Hematopoietic multipotent progenitor cell treated with erythropoietin and hydrocortisone succinate and interleukin-3 and kit ligand, for 8 days (in vitro differentiated cells): ENCODE measurements around the gene FST.

Experiments
- DNase-seq: peaks from one replicate; pipeline ENCODE4 v3.0.0-alpha.2; 2015

FST gene, protein sequence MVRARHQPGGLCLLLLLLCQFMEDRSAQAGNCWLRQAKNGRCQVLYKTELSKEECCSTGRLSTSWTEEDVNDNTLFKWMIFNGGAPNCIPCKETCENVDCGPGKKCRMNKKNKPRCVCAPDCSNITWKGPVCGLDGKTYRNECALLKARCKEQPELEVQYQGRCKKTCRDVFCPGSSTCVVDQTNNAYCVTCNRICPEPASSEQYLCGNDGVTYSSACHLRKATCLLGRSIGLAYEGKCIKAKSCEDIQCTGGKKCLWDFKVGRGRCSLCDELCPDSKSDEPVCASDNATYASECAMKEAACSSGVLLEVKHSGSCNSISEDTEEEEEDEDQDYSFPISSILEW

DNA sequence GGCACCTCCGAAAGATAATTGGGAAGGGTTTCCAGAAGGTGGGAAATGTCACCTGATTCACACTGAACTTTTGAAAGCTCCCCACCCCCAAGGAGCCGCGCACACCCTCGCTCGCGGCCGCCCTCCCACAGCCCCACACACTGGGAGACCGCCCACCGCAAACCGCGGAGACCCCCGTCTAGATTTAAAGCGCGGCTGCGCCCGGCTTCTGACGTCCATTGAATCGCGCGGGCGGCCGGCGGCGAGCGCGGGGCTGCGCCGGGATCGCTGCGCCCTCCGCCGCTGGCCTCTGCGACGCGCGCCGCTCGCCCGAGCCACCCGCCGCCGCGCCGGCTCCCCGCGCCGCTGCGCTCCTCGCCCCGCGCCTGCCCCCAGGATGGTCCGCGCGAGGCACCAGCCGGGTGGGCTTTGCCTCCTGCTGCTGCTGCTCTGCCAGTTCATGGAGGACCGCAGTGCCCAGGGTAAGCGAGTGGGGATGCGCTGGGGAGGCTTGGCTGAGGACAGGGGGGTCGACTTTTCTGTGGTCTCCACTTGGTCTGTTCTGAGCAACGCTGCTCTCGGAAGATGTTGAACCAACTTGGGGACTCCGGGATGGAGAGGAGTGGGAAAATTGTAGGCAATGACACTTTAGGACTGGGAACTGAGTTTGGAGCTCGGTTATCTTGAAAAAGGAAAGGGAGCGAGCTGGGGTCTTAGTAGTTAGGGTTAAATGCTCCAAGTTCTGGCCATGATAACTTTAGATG, at the start of gene FST:
Gene FST, plus strand, starts transcription at position 214 of the 743 bp plus-strand sequence. Its CDS starts 163 bp downstream, at position 377.
- DNase-seq, result no peak

DNA sequence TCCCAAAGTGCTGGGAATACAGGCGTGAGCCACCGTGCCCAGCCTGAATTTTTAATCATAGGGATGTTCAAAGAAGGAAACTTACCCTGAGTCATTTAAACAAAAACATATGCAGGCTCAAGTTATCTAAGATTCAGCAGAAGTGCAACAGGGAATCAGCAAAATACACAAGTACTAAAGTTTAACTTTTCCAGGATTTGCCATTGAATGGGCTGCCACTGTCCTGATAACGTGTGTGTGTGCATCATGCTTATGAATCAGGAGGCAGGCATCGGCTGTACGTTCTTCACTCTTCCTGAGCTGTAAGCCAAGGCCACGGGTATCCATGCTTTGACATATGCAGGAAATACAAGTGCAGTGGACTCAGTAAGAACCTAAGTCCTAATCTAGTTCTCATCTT, 48.8 kb upstream of the FST start:
- DNase-seq, result no peak

- DNase-seq, result no peak
Measured at GRCh38 chr5:53433026-53433425, 47.4 kb upstream of the FST start.

- DNase-seq, result no peak
Measured at GRCh38 chr5:53434541-53434940, 45.9 kb upstream of the FST start.

GRCh38 chr5:53436480-53437191, 43.8 kb upstream of the FST start:
- no peak for DNase-seq

- no peak for DNase-seq
Measured at GRCh38 chr5:53438079-53438478, 42.4 kb upstream of the FST start.

DNA sequence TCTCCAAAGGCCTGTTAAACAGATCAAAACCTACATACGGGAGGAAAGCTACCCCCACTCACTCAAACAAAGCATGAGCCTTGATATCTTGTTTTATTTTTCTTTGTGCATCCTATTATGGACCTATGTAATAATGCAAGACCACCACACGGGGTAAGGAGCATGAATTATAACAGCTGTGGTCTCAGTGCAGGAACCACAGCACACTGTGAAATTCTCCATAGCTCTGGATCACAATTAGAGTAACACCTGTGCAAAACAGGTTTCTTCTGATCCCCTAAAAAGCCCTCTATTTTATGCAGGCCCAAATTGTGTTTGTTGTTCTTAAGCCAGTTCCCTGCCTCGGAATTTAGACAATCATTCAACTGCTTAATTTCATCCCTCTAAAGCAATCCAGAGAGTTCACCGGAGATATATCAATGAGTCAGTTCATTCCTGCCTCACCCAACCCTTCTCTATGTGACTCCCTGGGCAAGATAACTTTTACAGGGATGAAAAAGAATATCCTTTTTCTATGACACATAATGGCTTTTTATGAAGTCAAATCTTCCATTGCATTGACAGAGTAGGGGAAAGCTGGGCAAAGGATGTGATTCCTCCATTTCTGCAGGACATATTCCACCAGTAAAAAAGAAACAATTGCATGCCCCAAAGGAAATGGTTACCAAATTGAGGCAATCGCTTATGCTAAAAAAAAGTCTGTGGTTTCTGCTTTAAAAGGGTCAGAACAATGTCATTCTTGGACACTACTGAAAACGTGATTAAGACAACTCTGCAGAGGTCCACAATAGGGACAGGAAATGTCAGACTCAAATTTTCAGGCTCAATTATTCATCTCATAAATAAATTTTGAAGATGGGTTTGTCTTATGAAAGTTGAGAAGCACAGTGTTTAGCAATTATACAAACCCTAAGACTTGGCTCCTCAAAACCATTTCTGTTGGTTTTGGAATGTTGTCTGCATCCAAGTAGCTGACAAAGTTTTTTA, 41.6 kb upstream of the FST start:
- no peak for DNase-seq

DNA sequence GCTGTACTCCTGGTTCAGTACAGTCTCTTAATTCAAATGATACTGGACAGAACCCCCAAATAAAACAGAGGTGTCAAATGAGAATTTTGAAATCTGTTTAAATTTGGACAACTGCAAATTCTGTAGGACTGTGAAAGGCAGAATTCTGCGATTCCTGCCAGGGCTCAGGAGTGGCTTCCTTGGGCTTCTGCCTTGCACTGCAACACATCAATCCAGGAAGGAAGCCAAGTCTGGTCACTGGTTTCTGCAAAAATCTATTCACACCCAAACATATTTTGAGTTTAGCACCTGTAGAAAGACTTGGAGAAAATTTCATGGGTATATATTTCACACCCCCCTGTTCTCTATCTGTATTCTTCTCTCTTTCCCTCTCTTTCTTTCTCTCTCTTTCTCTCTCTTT, 37.5 kb upstream of the FST start:
- DNase-seq, result no peak

DNA sequence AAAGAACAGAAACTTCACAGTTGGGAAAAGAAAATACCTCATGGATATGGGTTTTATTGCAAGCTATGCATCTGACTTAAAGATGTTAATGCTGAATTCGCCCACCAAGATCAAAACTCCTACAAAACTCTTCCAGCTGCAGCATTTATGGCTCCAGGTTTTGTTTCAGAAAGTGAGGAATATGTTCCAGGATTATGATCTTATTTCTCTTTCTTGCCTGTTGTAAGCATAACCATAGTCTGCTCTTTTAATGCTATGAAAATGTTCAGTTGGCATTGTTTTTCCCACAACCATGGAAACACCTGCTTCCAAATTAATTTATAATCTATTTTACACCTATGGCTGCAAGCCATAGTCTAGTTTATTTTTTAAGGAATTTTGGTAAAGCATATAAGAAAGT, 34.9 kb upstream of the FST start:
- no peak for DNase-seq

DNA sequence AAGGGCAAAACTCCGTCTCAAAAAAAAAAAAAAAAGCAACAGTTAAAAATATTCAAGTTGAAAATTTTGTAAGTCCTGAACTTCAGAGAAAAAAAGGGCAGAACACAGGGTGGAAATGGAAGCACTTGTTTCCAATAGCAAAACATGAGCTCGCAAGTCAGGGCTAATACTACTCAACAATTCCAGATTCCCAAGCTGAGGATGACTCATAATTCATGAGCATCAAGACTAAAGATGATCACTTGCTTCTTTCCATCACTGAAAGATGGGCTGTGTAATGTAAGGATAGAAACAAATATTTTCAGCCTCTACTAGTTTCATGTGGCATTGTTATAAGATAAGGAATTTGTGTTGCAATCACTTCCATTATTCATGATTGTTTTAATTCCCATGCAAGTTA, 33.5 kb upstream of the FST start:
- no peak for DNase-seq

- DNase-seq, result no peak
Measured at GRCh38 chr5:53448851-53449250, 31.6 kb upstream of the FST start.

DNA sequence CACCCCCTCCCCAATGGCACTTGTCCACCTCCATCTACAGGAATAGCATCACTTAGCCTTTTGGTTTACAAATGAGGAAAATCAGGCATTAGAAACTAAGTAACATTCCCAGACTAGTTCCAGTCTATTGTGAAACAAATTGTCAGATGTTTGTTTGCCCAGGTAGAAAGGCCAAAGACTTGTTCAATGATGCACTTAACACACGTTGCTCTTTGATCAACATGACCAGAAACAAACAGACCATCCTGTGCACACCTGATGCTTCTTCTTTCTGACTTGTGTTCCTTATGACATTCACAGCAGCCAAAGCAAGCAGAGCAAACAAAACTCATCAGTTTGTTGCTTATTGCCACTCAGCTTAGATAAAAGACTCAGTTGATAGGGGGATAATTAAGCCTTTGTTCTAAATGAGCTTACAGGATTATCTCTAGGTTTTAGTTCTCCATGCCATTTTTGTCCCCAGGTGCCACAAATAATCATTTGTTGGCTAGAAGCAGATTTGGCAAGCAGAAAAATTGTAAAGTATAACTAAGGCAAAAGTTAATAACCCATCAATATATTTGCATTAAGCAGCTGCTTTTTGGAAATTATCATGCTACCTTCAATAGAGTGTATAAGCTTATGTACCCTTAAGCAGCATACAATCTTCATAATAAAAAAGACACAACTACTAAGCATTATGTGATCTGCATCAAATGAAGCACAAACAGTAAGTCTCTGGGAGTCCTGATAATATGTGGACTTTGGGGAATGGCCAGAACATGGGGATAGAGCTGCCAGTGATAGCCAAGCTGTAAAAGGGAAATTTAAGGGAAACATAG, 26.3 kb upstream of the FST start:
- no peak for DNase-seq

DNA sequence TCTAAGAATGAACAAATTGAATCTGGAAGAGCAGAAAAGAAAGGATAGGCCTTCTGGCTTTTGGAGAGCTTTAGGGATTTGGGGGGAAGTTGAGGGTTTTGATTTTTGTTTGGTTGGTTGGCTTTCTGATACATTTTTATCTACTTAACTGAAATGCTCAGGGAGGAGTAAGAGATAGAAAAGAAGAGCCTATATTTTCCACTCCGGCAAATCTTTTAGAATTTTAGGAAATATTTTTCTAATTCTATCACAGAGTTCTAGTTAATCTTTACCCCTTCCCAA, 25.8 kb upstream of the FST start:
- no peak for DNase-seq

DNA sequence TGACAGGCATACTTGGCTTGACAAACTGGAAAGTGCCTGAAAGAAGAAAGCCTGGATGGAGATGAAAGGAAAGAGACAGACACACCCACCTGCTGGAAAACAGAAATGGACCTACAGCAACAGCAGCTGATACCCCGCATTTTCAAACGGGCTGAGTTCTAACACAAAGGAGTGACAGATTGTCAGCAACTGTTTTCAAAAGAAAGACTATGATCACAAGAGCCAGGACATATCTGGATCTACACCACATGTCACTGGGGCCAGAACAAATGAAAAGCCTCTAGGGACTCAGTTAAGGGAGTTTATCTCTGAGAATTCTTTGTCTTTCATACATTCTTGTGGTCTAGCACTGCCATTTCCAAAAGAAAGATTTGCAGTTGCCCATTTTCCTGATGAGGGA, 24.1 kb upstream of the FST start:
- DNase-seq, result no peak

DNA sequence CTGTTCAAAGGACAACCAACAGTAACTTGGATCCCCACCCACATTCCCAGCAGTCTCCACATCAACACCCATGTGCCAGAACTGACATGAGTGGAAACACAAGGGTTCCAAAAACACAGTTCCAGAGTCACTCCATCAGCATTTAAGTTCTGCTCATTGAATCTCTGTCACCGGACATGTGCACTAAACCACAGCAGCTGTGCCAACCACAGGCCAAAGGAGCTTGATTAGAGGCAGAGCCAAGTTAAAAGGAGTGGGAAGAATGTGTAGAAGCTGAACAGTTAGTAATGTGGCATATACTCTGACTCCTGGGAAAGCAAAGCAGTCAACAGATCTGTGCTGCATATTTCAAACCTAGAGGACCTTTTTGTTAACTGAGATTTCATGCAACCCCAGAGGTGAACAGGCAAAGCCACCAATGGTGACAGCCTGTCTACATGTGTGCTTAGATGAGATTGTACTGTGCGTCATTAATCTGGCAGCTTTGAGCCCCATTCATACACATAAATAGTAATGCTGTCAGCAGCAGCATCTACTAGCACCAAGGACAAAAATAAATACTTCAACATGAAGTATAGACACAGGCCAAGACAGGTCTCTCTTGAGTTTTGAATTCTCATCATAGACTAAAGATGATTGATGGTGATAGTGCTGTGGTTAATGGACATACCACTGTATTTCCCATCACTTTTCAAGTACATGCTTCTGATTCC, 16.4 kb upstream of the FST start:
- DNase-seq, result no peak

DNA sequence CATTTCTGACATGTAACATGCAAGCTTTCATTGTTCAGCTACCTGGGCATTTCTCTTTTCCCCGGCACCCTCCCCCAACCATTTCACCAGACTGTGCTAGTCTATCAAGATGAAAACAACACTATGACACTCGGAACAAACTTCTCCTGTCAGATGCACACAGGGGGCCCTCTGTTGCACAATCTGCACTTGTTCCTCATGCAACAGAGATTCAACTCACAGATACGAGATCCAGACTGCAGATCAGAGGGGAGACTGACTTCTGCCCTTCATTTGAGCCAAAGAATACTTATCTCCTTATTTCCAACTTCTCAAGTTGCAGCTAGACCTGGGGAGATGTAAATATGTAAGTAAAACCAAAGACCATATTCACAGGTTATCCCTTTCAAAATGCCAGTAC, 15.7 kb upstream of the FST start:
- DNase-seq, result no peak

DNA sequence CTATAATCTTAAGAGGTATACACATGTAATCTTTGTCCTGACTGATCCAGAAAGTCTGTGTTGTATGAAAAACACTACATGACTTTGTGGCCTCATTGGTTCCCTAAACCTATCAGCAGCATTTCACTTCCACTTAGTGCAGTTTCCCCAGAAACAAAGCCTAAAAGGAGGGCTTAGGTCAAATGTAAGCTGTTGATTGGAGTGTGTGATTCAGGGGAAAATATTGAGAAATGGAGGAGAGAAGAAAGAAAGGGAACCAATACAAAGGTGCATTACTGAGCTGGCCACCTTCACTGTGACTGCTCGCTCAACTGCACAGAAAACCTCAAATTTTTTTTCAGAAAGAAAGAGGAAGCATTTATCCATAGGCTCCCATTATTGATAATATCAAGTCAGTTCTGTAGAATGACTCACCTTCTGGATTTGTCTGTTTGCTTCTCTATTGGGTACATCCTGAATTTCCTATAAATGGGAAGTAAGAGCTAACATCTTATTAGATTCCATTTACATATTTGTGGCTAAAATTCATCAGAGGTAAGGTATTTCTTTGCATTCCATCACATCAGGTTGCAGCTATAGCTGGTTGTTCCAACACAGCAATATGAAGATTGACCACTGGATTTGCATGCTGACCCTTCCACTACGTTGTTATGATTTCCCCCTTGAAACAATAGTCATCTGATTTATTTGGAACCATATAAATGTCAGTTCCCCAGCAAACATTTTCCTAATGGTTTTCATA, 10.3 kb upstream of the FST start:
- DNase-seq, result no peak

DNA sequence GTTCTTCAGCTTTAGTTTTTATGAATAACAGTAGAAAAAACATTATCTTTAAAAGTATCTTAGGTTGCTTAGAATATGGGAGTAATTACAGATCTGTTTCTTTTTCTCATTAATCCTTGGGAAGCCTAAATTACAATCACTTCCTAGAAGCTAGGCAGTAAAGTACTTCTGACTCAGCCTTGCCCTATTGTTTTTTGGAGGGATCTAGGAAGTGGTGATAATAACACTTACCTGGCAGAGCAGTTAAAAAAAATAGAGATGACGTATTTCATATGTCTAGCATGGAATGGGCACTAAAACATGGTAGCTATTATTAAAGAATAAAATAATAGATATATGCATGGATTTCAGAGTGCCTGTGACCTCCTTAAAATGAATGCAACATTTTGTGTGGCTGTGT, 8.2 kb upstream of the FST start:
- no peak for DNase-seq

- no peak for DNase-seq
Measured at GRCh38 chr5:53472720-53473510, 7.5 kb upstream of the FST start.

DNA sequence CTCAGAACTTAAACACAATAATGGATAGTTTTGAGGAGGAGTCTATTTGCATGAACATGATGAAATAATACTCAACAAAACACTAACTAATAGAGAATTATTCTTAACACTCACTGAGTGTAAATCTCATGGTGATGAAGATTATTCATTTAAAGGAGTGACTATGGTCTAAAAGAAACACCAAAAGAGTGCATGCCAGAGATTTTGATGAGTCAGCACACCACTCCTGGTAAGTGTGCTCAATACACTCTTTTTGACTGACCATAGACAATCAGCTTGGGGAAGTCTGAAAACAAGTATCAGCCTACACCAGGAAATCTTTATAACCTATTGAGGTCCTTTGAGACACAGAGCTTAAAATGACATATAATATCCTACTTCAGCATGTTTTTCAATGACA, 6.8 kb upstream of the FST start:
- DNase-seq, result no peak
